DMS 273 treated with DMSO at 0.1 percent for 48 hours (cell line): ENCODE results near the gene ZNF786.
"Not testable (repeated sequence)": the region's sequence is repeated elsewhere in the genome, so short reads cannot be mapped to it uniquely, and the experiment has no call there.

Source experiments
- DNase-seq: peaks from one replicate; lab custom pipeline; 2025; lab: John Stamatoyannopoulos, UW

ZNF786 gene

GRCh38 chr7:149081914-149082313, 8.6 kb downstream of the ZNF786 start:
- no peak for DNase-seq

- no peak for DNase-seq
These were observed 12.9 kb downstream of the ZNF786 start for GRCh38 chr7:149077594-149077993.

GRCh38 chr7:149075286-149075685, 15.2 kb downstream of the ZNF786 start:
- no peak for DNase-seq

- DNase-seq, result no peak
These were observed 16.2 kb downstream of the ZNF786 start for GRCh38 chr7:149074116-149074885.

- DNase-seq, result no peak
These were observed 18.1 kb downstream of the ZNF786 start for GRCh38 chr7:149072438-149072775.

GRCh38 chr7:149071641-149072437, 18.7 kb downstream of the ZNF786 start:
- no peak for DNase-seq

- DNase-seq, result no peak
These were observed 19.3 kb downstream of the ZNF786 start for GRCh38 chr7:149071182-149071635.

- no peak for DNase-seq
These were observed 20.0 kb downstream of the ZNF786 start for GRCh38 chr7:149070372-149071125.

GRCh38 chr7:149067869-149068268, 22.6 kb downstream of the ZNF786 start:
- DNase-seq, result no peak

- DNase-seq, result no peak
These were observed 27.0 kb downstream of the ZNF786 start for GRCh38 chr7:149063476-149063875.

GRCh38 chr7:149062217-149062899, 28.2 kb downstream of the ZNF786 start:
- not testable (repeated sequence) for DNase-seq

GRCh38 chr7:149060156-149060555, 30.4 kb downstream of the ZNF786 start:
- no peak for DNase-seq

- DNase-seq, result no peak
These were observed 36.6 kb downstream of the ZNF786 start for GRCh38 chr7:149053885-149054284.

GRCh38 chr7:149053384-149053783, 37.1 kb downstream of the ZNF786 start:
- no peak for DNase-seq

- no peak for DNase-seq
These were observed 39.6 kb downstream of the ZNF786 start for GRCh38 chr7:149050941-149051340.

- DNase-seq, result no peak
These were observed 41.7 kb downstream of the ZNF786 start for GRCh38 chr7:149048805-149049204.

GRCh38 chr7:149046416-149046815, 44.1 kb downstream of the ZNF786 start:
- DNase-seq, result no peak

GRCh38 chr7:149043936-149044335, 46.6 kb downstream of the ZNF786 start:
- no peak for DNase-seq

- DNase-seq, result no peak
These were observed 49.2 kb downstream of the ZNF786 start for GRCh38 chr7:149041350-149041749.

- not testable (repeated sequence) for DNase-seq
These were observed 51.9 kb downstream of the ZNF786 start for GRCh38 chr7:149038641-149039040.

- no peak for DNase-seq
These were observed 53.8 kb downstream of the ZNF786 start for GRCh38 chr7:149036676-149037075.

GRCh38 chr7:149031353-149031910, 59.1 kb downstream of the ZNF786 start:
- no peak for DNase-seq
